GM23338 (cell line): ENCODE data around the gene ABCB6. TPM values are rescaled to one million over a fixed set of nuclear protein-coding genes. Genes with fewer than 3 reads are reported as not detected.

ENCODE experiments used
- ATAC-seq: fragments of 200-7000 bp; cut with Tn5 transposase; 3 replicates; pipeline ENCODE4 v1.9.1; 2020
- DNase-seq: peaks from one replicate; pipeline ENCODE4 v3.0.0-alpha.2; 2015; ENCODE audit warnings: low spot score
- H2AFZ ChIP-seq: fragments of 200-600 bp; sonication (generic); 2 replicates; pipeline ENCODE4 v1.8.0; 2016; ENCODE audit warnings: antibody characterized with exemption, mild to moderate bottlenecking, moderate library complexity
- H3F3A ChIP-seq: fragments of 200-600 bp; sonication (generic); replicated peaks from 2 replicates; pipeline ENCODE4 v1.8.0; 2017; ENCODE audit warnings: antibody characterized with exemption, mixed run types, low read depth
- H3K27ac ChIP-seq: fragments of 200-600 bp; sonication (generic); 2 replicates; pipeline ENCODE4 v1.6.1; 2016; ENCODE audit warnings: low read depth
- H3K27me3 ChIP-seq: fragments of 200-600 bp; sonication (generic); 2 replicates; pipeline ENCODE4 v1.8.0; 2016; ENCODE audit warnings: mild to moderate bottlenecking, mixed run types, moderate library complexity; ENCODE audit not compliant: insufficient read depth
- H3K36me3 ChIP-seq: fragments of 200-600 bp; sonication (generic); 2 replicates; pipeline ENCODE4 v1.8.0; 2016; ENCODE audit warnings: mild to moderate bottlenecking; ENCODE audit not compliant: insufficient read depth
- H3K4me1 ChIP-seq: fragments of 200-600 bp; sonication (generic); 2 replicates; pipeline ENCODE4 v1.8.0; 2016; ENCODE audit warnings: mild to moderate bottlenecking, moderate library complexity; ENCODE audit not compliant: insufficient read depth
- H3K4me2 ChIP-seq: fragments of 200-600 bp; sonication (generic); 2 replicates; pipeline ENCODE4 v1.7.1; 2017; ENCODE audit warnings: mixed run types
- H3K4me3 ChIP-seq: fragments of 200-600 bp; sonication (generic); 2 replicates; pipeline ENCODE4 v1.6.1; 2016; ENCODE audit warnings: mixed run types
- H3K79me2 ChIP-seq: fragments of 200-600 bp; sonication (generic); replicated peaks from 2 replicates; pipeline ENCODE4 v1.8.0; 2017; ENCODE audit warnings: mild to moderate bottlenecking; ENCODE audit not compliant: insufficient read depth
- H3K9me2 ChIP-seq: fragments of 200-600 bp; sonication (generic); 2 replicates; pipeline ENCODE4 v1.8.0; 2017; ENCODE audit not compliant: insufficient read depth
- H4K20me1 ChIP-seq: fragments of 200-600 bp; sonication (generic); replicated peaks from 2 replicates; pipeline ENCODE4 v1.8.0; 2017; ENCODE audit warnings: mild to moderate bottlenecking; ENCODE audit not compliant: insufficient read depth
- H3K27ac Mint-ChIP-seq: 2 replicates; pipeline ENCODE4 v1.8.0; 2020; ENCODE audit warnings: inconsistent platforms, mild to moderate bottlenecking, moderate library complexity, mixed read lengths
- H3K27me3 Mint-ChIP-seq: 3 replicates; pipeline ENCODE4 v1.8.0; 2022; ENCODE audit warnings: low read depth, mild to moderate bottlenecking, moderate library complexity, mixed read lengths, inconsistent platforms; ENCODE audit not compliant: insufficient read depth, poor library complexity
- H3K36me3 Mint-ChIP-seq: 3 replicates; pipeline ENCODE4 v1.8.0; 2021; ENCODE audit warnings: low read depth, mild to moderate bottlenecking, inconsistent platforms, moderate library complexity, mixed read lengths
- H3K4me1 Mint-ChIP-seq: 3 replicates; pipeline ENCODE4 v1.8.0; 2020; ENCODE audit warnings: mild to moderate bottlenecking, inconsistent platforms, mixed read lengths
- H3K4me3 Mint-ChIP-seq: 3 replicates; pipeline ENCODE4 v1.8.0; 2021; ENCODE audit warnings: moderate library complexity, mild to moderate bottlenecking, inconsistent platforms, mixed read lengths
- H3K9me3 Mint-ChIP-seq: 3 replicates; pipeline ENCODE4 v1.8.0; 2020; ENCODE audit warnings: moderate library complexity, mild to moderate bottlenecking, inconsistent platforms, mixed read lengths
- EZH2phosphoT487 ChIP-seq: fragments of 200-600 bp; sonication (generic); IDR thresholded peaks from one replicate; pipeline ENCODE4 v1.8.1; 2018; ENCODE audit warnings: antibody characterized with exemption; ENCODE audit not compliant: unreplicated experiment
- JUNB ChIP-seq: IDR thresholded peaks from one replicate; pipeline ENCODE4 v1.6.1; 2016; ENCODE audit warnings: antibody characterized with exemption; ENCODE audit not compliant: unreplicated experiment
- NANOG ChIP-seq: IDR thresholded peaks from 2 replicates; pipeline ENCODE4 v1.6.1; 2016; ENCODE audit warnings: antibody characterized with exemption, borderline replicate concordance
- POLR2AphosphoS5 ChIP-seq: IDR thresholded peaks from 2 replicates; pipeline ENCODE4 v1.6.1; 2016; ENCODE audit warnings: antibody characterized with exemption, low read depth
- STAT1 ChIP-seq: IDR thresholded peaks from one replicate; pipeline ENCODE4 v1.6.1; 2016; ENCODE audit warnings: antibody characterized with exemption; ENCODE audit not compliant: unreplicated experiment
- ZNF114 ChIP-seq: fragments of 250-450 bp; sonication (Bioruptor Pico); IDR thresholded peaks from 2 replicates; pipeline ENCODE4 v1.5.0; 2020; ENCODE audit warnings: mild to moderate bottlenecking, moderate library complexity
- polyA plus RNA-seq: library from polyadenylated mRNA; unstranded; fragments of >200 nt; fragmentation: Nextera tagmentation; extraction: Ambion mirVana; gene quantifications from 2 replicates; pipeline ENCODE4 v1.2.1, GENCODE V29; 2016
- total RNA-seq: library from RNA; depleted of rRNA; stranded (reverse); fragments of >200 nt; shearing (Covaris generic); gene quantifications from 2 replicates; pipeline ENCODE4 v1.2.3, GENCODE V29; 2014
- TF ChIP-seq, protein P1 (sequence below): IDR thresholded peaks from 2 replicates; pipeline ENCODE4 v1.6.1; 2016; ENCODE audit warnings: antibody characterized with exemption
- TF ChIP-seq, protein P2 (sequence below), 2 experiments: fragments of 200-600 bp in 1 of 2; sonication (generic) in 1 of 2; conservative IDR thresholded peaks; 2 replicates each; pipeline versions ENCODE4 v1.5.1 to v1.6.1; 2016 to 2017; ENCODE audit warnings: antibody characterized with exemption in 2 of 2, low read depth in 2 of 2, mild to moderate bottlenecking in 2 of 2, moderate library complexity in 1 of 2
- TF ChIP-seq, protein P3 (sequence below): fragments of 250-450 bp; sonication (Bioruptor Pico); IDR thresholded peaks from 2 replicates; pipeline ENCODE4 v1.5.0; 2020; ENCODE audit warnings: mild to moderate bottlenecking, moderate library complexity

The ABCB6 gene
- total and polyA plus RNA-seq, 2 experiments from 2014 or later: 26.2 to 35.1 TPM

DNA sequence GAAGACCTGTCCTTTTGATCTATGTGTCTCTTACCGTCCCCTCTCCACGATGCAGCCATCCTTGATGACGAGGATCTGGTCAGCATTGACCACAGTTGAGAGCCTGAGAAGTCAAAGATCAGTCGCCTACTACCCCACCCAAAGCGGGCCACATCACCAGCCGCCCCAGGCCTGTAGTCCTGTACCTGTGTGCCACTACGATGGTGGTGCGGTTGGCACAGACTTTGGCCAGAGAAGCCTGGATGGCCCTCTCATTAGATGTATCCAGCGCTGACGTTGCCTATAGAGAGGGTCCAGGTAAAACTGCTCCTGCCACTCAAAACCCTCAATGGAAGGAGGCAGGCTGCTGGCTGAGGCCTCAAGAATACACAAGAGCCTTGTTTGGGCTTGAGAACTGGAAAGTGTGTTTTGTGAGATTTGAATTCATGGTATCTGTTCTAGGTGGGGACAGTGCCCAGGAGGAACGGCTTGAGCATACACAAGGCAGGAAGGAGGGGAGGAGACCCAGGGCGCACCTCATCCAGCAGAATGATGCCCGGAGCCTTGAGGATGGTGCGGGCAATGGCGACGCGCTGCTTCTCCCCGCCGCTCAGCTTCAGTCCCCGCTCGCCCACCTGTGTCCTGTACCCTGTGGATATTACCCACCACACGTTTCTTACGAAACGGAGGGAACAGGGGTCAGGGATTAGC, 8.4 kb downstream of the ABCB6 start:
- no peak for TF ChIP-seq STAT1
- TF ChIP-seq EZH2phosphoT487: no peak
- Histone ChIP-seq H3K27me3 (no peaks in the 10 kb centered on the region), H3K36me3 (no peaks in the 10 kb centered on the region; the same call in 1 of the 2 replicates), H2AFZ (no peak overlapping the region), H3K27ac (no peak overlapping the region), H3K9me2 (no peaks in the 10 kb centered on the region), H3K79me2 (no peaks in the 10 kb centered on the region), H4K20me1 (no peaks in the 10 kb centered on the region; the same call in 1 of the 2 replicates), H3K4me2 (no peak overlapping the region), H3K4me3 (no peak overlapping the region), H3K4me1 (peaks cover 15% of the 10 kb centered on the region), H3F3A (peaks cover 15% of the 10 kb centered on the region; the same call in 1 of the 2 replicates)
- peaks cover 13% of the 10 kb centered on the region; the same call in 2 of the 3 replicates for H3K4me1 Mint-ChIP-seq
- H3K36me3 Mint-ChIP-seq: peaks cover 57% of the 10 kb centered on the region
- ATAC-seq (no peak), DNase-seq (no peak)
- H3K9me3 Mint-ChIP-seq: no peaks in the 10 kb centered on the region
- H3K4me3 Mint-ChIP-seq: no peak overlapping the region; the same call in 2 of the 3 replicates
- peaks cover 11% of the 10 kb centered on the region for H3K27me3 Mint-ChIP-seq
- no peak overlapping the region for H3K27ac Mint-ChIP-seq

DNA sequence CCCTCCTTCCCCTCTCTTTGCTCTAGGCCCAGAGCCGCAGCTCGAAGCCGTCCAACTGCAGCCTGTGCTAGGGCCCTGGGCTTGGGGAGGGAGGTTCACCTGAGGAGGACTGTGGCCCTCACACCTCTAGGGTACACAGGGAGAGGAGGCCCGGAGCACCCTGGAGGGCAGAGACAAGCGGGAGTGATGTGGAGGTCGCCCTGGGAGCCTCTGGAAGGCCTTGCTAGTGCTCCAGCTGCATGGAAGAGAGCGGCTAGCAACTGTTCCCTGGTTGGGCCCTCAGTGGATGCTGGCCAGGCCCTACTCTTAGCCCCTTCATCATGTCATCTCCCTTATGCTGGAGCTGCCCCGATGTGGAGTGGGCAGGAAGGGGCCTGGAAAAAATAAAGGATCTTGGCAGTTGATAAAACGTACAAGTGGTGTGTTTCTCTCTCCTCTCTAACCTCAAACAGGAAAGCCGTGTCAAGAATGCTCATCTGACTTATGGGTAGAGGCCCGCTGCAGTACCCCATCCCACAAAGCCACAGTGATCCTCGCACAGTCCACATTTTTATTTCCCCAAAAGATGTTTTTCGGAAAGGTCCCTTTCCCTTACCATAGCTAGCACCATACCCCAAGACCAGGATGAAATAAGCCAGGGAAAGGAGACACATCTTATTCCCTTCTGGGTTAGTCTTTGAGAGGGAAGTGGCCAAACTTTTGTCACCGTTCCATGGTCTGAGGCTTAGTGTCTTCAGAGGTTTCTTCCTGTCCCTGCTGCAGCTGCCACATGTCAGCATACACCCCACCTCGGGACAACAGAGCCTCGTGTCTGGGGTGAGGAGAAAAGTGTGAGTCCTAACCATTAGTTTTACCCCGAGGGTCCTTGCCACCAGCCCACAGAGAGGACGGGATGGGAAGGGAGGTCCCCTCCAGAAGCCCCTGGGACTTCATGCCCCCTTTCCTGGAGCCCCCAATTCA, 9.2 kb downstream of the ABCB6 start:
- Histone ChIP-seq H3K79me2 (no peaks in the 10 kb centered on the region), H4K20me1 (no peaks in the 10 kb centered on the region; the same call in 1 of the 2 replicates), H3K4me3 (no peak overlapping the region), H3F3A (peaks cover 15% of the 10 kb centered on the region; the same call in 1 of the 2 replicates), H3K27me3 (no peaks in the 10 kb centered on the region), H2AFZ (no peak overlapping the region), H3K4me1 (peaks cover 15% of the 10 kb centered on the region), H3K36me3 (no peaks in the 10 kb centered on the region; the same call in 1 of the 2 replicates), H3K9me2 (no peaks in the 10 kb centered on the region), H3K4me2 (no peak overlapping the region), H3K27ac (no peak overlapping the region)
- peaks cover under 1% of the 10 kb centered on the region; the same call in 1 of the 3 replicates for H3K9me3 Mint-ChIP-seq
- no peak for ATAC-seq
- no peak for DNase-seq
- H3K4me1 Mint-ChIP-seq: peaks cover 13% of the 10 kb centered on the region; the same call in 2 of the 3 replicates
- no peak overlapping the region; the same call in 2 of the 3 replicates for H3K4me3 Mint-ChIP-seq
- H3K36me3 Mint-ChIP-seq: peaks cover 51% of the 10 kb centered on the region
- TF ChIP-seq NANOG (no peak), JUNB (no peak), ZNF114 (no peak), POLR2AphosphoS5 (no peak; the same call in 1 of the 2 replicates), EZH2phosphoT487 (no peak)
- TF ChIP-seq, protein P1, sequence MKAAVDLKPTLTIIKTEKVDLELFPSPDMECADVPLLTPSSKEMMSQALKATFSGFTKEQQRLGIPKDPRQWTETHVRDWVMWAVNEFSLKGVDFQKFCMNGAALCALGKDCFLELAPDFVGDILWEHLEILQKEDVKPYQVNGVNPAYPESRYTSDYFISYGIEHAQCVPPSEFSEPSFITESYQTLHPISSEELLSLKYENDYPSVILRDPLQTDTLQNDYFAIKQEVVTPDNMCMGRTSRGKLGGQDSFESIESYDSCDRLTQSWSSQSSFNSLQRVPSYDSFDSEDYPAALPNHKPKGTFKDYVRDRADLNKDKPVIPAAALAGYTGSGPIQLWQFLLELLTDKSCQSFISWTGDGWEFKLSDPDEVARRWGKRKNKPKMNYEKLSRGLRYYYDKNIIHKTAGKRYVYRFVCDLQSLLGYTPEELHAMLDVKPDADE: no peak
- TF ChIP-seq, protein P2, sequence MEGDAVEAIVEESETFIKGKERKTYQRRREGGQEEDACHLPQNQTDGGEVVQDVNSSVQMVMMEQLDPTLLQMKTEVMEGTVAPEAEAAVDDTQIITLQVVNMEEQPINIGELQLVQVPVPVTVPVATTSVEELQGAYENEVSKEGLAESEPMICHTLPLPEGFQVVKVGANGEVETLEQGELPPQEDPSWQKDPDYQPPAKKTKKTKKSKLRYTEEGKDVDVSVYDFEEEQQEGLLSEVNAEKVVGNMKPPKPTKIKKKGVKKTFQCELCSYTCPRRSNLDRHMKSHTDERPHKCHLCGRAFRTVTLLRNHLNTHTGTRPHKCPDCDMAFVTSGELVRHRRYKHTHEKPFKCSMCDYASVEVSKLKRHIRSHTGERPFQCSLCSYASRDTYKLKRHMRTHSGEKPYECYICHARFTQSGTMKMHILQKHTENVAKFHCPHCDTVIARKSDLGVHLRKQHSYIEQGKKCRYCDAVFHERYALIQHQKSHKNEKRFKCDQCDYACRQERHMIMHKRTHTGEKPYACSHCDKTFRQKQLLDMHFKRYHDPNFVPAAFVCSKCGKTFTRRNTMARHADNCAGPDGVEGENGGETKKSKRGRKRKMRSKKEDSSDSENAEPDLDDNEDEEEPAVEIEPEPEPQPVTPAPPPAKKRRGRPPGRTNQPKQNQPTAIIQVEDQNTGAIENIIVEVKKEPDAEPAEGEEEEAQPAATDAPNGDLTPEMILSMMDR (conservative IDR thresholded peaks at IDR 0.05; ENCODE audit: low read depth in 2 of 2): no peak
- TF ChIP-seq, protein P3, sequence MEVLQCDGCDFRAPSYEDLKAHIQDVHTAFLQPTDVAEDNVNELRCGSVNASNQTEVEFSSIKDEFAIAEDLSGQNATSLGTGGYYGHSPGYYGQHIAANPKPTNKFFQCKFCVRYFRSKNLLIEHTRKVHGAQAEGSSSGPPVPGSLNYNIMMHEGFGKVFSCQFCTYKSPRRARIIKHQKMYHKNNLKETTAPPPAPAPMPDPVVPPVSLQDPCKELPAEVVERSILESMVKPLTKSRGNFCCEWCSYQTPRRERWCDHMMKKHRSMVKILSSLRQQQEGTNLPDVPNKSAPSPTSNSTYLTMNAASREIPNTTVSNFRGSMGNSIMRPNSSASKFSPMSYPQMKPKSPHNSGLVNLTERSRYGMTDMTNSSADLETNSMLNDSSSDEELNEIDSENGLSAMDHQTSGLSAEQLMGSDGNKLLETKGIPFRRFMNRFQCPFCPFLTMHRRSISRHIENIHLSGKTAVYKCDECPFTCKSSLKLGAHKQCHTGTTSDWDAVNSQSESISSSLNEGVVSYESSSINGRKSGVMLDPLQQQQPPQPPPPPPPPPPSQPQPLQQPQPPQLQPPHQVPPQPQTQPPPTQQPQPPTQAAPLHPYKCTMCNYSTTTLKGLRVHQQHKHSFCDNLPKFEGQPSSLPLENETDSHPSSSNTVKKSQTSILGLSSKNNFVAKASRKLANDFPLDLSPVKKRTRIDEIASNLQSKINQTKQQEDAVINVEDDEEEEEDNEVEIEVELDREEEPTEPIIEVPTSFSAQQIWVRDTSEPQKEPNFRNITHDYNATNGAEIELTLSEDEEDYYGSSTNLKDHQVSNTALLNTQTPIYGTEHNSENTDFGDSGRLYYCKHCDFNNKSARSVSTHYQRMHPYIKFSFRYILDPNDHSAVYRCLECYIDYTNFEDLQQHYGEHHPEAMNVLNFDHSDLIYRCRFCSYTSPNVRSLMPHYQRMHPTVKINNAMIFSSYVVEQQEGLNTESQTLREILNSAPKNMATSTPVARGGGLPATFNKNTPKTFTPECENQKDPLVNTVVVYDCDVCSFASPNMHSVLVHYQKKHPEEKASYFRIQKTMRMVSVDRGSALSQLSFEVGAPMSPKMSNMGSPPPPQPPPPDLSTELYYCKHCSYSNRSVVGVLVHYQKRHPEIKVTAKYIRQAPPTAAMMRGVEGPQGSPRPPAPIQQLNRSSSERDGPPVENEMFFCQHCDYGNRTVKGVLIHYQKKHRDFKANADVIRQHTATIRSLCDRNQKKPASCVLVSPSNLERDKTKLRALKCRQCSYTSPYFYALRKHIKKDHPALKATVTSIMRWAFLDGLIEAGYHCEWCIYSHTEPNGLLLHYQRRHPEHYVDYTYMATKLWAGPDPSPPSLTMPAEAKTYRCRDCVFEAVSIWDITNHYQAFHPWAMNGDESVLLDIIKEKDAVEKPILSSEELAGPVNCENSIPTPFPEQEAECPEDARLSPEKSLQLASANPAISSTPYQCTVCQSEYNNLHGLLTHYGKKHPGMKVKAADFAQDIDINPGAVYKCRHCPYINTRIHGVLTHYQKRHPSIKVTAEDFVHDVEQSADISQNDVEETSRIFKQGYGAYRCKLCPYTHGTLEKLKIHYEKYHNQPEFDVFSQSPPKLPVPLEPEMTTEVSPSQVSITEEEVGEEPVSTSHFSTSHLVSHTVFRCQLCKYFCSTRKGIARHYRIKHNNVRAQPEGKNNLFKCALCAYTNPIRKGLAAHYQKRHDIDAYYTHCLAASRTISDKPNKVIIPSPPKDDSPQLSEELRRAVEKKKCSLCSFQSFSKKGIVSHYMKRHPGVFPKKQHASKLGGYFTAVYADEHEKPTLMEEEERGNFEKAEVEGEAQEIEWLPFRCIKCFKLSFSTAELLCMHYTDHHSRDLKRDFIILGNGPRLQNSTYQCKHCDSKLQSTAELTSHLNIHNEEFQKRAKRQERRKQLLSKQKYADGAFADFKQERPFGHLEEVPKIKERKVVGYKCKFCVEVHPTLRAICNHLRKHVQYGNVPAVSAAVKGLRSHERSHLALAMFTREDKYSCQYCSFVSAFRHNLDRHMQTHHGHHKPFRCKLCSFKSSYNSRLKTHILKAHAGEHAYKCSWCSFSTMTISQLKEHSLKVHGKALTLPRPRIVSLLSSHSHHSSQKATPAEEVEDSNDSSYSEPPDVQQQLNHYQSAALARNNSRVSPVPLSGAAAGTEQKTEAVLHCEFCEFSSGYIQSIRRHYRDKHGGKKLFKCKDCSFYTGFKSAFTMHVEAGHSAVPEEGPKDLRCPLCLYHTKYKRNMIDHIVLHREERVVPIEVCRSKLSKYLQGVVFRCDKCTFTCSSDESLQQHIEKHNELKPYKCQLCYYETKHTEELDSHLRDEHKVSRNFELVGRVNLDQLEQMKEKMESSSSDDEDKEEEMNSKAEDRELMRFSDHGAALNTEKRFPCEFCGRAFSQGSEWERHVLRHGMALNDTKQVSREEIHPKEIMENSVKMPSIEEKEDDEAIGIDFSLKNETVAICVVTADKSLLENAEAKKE (CRISPR knock-in tag): no peak
- no peak overlapping the region for H3K27ac Mint-ChIP-seq
- H3K27me3 Mint-ChIP-seq: peaks cover 14% of the 10 kb centered on the region
